ENCODE measurements around the gene HS1BP3. TPM values are rescaled to one million over a fixed set of nuclear protein-coding genes. Genes with fewer than 3 reads are reported as not detected.

Gene HS1BP3
- total RNA-seq, 1 donor from 2014 or later: 16.5 TPM

DNA sequence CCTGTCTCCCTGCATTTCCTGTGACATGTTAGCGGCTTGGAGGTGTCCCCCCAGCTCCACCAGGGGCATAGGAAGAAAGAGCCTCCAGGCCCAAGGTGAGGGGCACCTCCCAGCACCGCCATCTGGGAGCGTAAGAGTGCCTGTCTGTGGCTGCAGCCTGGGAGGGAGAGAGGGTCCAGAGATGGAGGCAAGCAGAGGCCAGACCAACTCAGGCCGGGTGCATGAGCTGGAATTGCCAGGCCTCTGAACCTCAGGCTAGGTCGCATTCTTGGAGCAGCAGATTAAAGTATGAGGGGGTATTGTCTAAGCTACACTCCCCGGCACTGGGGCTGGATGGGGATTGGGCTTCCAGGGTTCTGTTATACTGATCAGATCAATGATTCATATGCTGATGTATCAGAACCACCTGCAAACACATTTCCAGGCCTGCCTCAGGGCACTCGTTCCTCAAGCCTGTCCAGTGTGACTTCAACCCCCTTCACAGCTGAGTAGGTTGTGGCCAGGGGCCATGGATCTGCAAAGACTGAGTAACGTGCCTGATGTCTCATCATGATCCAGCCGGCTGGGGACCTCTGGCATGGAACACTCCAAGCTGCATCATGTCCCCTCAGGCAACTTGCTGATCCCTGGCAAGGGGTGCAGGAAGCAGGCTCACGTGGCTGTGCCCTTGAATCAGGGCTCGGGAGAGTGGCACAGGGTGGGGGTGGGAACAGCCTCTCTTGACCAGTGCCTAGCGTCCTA is 73.2 kb downstream of the HS1BP3 start:
- H3K36me3 Mint-ChIP-seq: no peaks in the 10 kb centered on the region
- H3K4me1 Mint-ChIP-seq: peaks cover 48% of the 10 kb centered on the region
- H3K27ac Mint-ChIP-seq: peak overlapping the region; percentile 67
- H3K27me3 Mint-ChIP-seq (ENCODE audit: low read depth): no peaks in the 10 kb centered on the region
- TF ChIP-seq, protein P1, sequence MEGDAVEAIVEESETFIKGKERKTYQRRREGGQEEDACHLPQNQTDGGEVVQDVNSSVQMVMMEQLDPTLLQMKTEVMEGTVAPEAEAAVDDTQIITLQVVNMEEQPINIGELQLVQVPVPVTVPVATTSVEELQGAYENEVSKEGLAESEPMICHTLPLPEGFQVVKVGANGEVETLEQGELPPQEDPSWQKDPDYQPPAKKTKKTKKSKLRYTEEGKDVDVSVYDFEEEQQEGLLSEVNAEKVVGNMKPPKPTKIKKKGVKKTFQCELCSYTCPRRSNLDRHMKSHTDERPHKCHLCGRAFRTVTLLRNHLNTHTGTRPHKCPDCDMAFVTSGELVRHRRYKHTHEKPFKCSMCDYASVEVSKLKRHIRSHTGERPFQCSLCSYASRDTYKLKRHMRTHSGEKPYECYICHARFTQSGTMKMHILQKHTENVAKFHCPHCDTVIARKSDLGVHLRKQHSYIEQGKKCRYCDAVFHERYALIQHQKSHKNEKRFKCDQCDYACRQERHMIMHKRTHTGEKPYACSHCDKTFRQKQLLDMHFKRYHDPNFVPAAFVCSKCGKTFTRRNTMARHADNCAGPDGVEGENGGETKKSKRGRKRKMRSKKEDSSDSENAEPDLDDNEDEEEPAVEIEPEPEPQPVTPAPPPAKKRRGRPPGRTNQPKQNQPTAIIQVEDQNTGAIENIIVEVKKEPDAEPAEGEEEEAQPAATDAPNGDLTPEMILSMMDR (IDR thresholded peaks at IDR 0.05; ENCODE audit: unreplicated experiment): no peak
- DNase-seq (ENCODE audit: low spot score in 2 of 2, unreplicated experiment in 2 of 2): no peak
- H3K9me3 Mint-ChIP-seq: no peaks in the 10 kb centered on the region
- H3K4me3 Mint-ChIP-seq: no peak overlapping the region

- TF ChIP-seq, protein P1 (IDR thresholded peaks at IDR 0.05; ENCODE audit: unreplicated experiment): no peak
- Mint-ChIP-seq H3K4me3 (no peak overlapping the region), H3K27ac (peak overlapping the region; percentile 76), H3K9me3 (no peaks in the 10 kb centered on the region), H3K4me1 (peaks cover 45% of the 10 kb centered on the region), H3K27me3 (ENCODE audit: low read depth) (no peaks in the 10 kb centered on the region), H3K36me3 (no peaks in the 10 kb centered on the region)
- DNase-seq (ENCODE audit: low spot score in 2 of 2, unreplicated experiment in 2 of 2): no peak
These were observed 74.2 kb downstream of the HS1BP3 start for GRCh38 chr2:20576598-20577115.

DNA sequence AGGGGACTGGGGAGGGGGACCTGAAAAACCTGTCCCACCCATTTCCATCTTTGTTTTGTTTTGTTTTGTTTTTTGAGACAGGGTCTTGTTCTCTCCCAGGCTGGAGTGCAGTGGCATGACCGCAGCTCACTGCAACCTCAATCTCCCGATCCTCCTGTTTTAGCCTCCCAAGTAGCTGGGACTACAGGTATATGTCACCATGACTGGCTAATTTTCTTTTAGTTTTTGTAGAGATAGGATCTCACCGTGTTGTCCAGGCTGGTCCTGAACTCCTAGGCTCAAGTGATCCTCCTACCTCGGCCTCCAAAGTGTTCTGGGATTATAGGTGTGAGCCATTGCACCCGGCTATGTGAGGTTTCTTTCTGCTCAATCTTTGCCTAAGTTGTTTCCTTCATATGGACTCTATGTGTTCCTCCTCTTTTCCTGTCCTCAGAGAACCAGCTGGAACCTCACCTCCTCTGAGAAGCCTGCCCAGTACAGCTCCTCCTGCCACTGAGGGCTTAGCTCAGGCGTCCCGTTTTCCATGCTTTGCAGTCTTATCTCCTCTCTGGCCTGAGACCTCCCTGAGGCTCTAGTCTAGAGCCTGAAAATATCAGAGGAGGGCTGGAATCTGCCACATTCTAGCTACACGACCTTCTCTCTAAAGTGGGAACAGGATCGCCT is 74.8 kb downstream of the HS1BP3 start:
- Mint-ChIP-seq H3K27me3 (ENCODE audit: low read depth) (no peaks in the 10 kb centered on the region), H3K4me3 (no peak overlapping the region), H3K9me3 (no peaks in the 10 kb centered on the region), H3K27ac (peak overlapping the region; percentile 76), H3K36me3 (no peaks in the 10 kb centered on the region), H3K4me1 (peaks cover 45% of the 10 kb centered on the region)
- DNase-seq (ENCODE audit: low spot score in 2 of 2, unreplicated experiment in 2 of 2): no peak
- TF ChIP-seq, protein P1 (IDR thresholded peaks at IDR 0.05; ENCODE audit: unreplicated experiment): no peak

DNA sequence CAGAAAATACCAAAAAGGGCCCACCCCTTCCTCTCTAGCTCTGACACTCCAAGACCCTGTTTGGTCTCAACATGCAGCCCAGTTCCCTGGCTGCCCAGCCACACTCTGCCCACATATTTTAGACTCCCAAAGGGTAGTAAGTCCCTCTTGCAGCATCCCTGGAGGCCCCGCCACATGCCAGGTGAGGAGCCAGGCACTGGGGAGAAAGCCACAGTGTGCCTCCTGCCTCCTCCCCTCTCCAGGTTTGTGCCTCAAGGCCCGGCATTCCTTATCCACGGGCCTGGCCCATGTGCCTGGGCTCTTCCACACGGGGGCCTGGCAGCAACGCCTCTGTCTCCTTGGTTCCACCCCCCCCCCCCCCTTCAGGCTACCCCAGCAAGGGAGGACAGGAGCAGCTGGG is 75.5 kb downstream of the HS1BP3 start:
- no peaks in the 10 kb centered on the region for H3K36me3 Mint-ChIP-seq
- TF ChIP-seq, protein P1 (IDR thresholded peaks at IDR 0.05; ENCODE audit: unreplicated experiment): no peak
- no peak overlapping the region for H3K4me3 Mint-ChIP-seq
- H3K4me1 Mint-ChIP-seq: peaks cover 45% of the 10 kb centered on the region
- peak overlapping the region; percentile 23 for H3K27ac Mint-ChIP-seq
- H3K27me3 Mint-ChIP-seq (ENCODE audit: low read depth): no peaks in the 10 kb centered on the region
- no peaks in the 10 kb centered on the region for H3K9me3 Mint-ChIP-seq
- DNase-seq (ENCODE audit: low spot score in 2 of 2, unreplicated experiment in 2 of 2): no peak

- no peak for DNase-seq (ENCODE audit: low spot score in 2 of 2, unreplicated experiment in 2 of 2)
- Mint-ChIP-seq H3K36me3 (no peaks in the 10 kb centered on the region), H3K4me3 (no peak overlapping the region), H3K27ac (no peak overlapping the region), H3K27me3 (ENCODE audit: low read depth) (no peaks in the 10 kb centered on the region), H3K4me1 (peaks cover 44% of the 10 kb centered on the region), H3K9me3 (no peaks in the 10 kb centered on the region)
- TF ChIP-seq, protein P1 (IDR thresholded peaks at IDR 0.05; ENCODE audit: unreplicated experiment): no peak
These were observed 76.0 kb downstream of the HS1BP3 start for GRCh38 chr2:20574930-20575329.

Data from mesothelial cell of epicardium (in vitro differentiated cells).